GM23338 (cell line): ENCODE data around the gene NT5C3B. TPM values are rescaled to one million over a fixed set of nuclear protein-coding genes. Genes with fewer than 3 reads are reported as not detected.
A peak's percentile ranks its signal among the peaks of the same experiment; 100 is the strongest.

Experiments
- ATAC-seq: fragments of 200-7000 bp; cut with Tn5 transposase; 3 replicates; pipeline ENCODE4 v1.9.1; 2020
- DNase-seq: peaks from one replicate; pipeline ENCODE4 v3.0.0-alpha.2; 2015; ENCODE audit warnings: low spot score
- H2AFZ ChIP-seq: fragments of 200-600 bp; sonication (generic); 2 replicates; pipeline ENCODE4 v1.8.0; 2016; ENCODE audit warnings: antibody characterized with exemption, mild to moderate bottlenecking, moderate library complexity
- H3F3A ChIP-seq: fragments of 200-600 bp; sonication (generic); replicated peaks from 2 replicates; pipeline ENCODE4 v1.8.0; 2017; ENCODE audit warnings: antibody characterized with exemption, mixed run types, low read depth
- H3K27ac ChIP-seq: fragments of 200-600 bp; sonication (generic); 2 replicates; pipeline ENCODE4 v1.6.1; 2016; ENCODE audit warnings: low read depth
- H3K27me3 ChIP-seq: fragments of 200-600 bp; sonication (generic); 2 replicates; pipeline ENCODE4 v1.8.0; 2016; ENCODE audit warnings: mild to moderate bottlenecking, mixed run types, moderate library complexity; ENCODE audit not compliant: insufficient read depth
- H3K36me3 ChIP-seq: fragments of 200-600 bp; sonication (generic); 2 replicates; pipeline ENCODE4 v1.8.0; 2016; ENCODE audit warnings: mild to moderate bottlenecking; ENCODE audit not compliant: insufficient read depth
- H3K4me1 ChIP-seq: fragments of 200-600 bp; sonication (generic); 2 replicates; pipeline ENCODE4 v1.8.0; 2016; ENCODE audit warnings: mild to moderate bottlenecking, moderate library complexity; ENCODE audit not compliant: insufficient read depth
- H3K4me2 ChIP-seq: fragments of 200-600 bp; sonication (generic); 2 replicates; pipeline ENCODE4 v1.7.1; 2017; ENCODE audit warnings: mixed run types
- H3K4me3 ChIP-seq: fragments of 200-600 bp; sonication (generic); 2 replicates; pipeline ENCODE4 v1.6.1; 2016; ENCODE audit warnings: mixed run types
- H3K79me2 ChIP-seq: fragments of 200-600 bp; sonication (generic); replicated peaks from 2 replicates; pipeline ENCODE4 v1.8.0; 2017; ENCODE audit warnings: mild to moderate bottlenecking; ENCODE audit not compliant: insufficient read depth
- H3K9me2 ChIP-seq: fragments of 200-600 bp; sonication (generic); 2 replicates; pipeline ENCODE4 v1.8.0; 2017; ENCODE audit not compliant: insufficient read depth
- H4K20me1 ChIP-seq: fragments of 200-600 bp; sonication (generic); replicated peaks from 2 replicates; pipeline ENCODE4 v1.8.0; 2017; ENCODE audit warnings: mild to moderate bottlenecking; ENCODE audit not compliant: insufficient read depth
- H3K27ac Mint-ChIP-seq: 2 replicates; pipeline ENCODE4 v1.8.0; 2020; ENCODE audit warnings: inconsistent platforms, mild to moderate bottlenecking, moderate library complexity, mixed read lengths
- H3K27me3 Mint-ChIP-seq: 3 replicates; pipeline ENCODE4 v1.8.0; 2022; ENCODE audit warnings: low read depth, mild to moderate bottlenecking, moderate library complexity, mixed read lengths, inconsistent platforms; ENCODE audit not compliant: insufficient read depth, poor library complexity
- H3K36me3 Mint-ChIP-seq: 3 replicates; pipeline ENCODE4 v1.8.0; 2021; ENCODE audit warnings: low read depth, mild to moderate bottlenecking, inconsistent platforms, moderate library complexity, mixed read lengths
- H3K4me1 Mint-ChIP-seq: 3 replicates; pipeline ENCODE4 v1.8.0; 2020; ENCODE audit warnings: mild to moderate bottlenecking, inconsistent platforms, mixed read lengths
- H3K4me3 Mint-ChIP-seq: 3 replicates; pipeline ENCODE4 v1.8.0; 2021; ENCODE audit warnings: moderate library complexity, mild to moderate bottlenecking, inconsistent platforms, mixed read lengths
- H3K9me3 Mint-ChIP-seq: 3 replicates; pipeline ENCODE4 v1.8.0; 2020; ENCODE audit warnings: moderate library complexity, mild to moderate bottlenecking, inconsistent platforms, mixed read lengths
- CREB1 ChIP-seq: fragments of 250-450 bp; sonication (Bioruptor Pico); IDR thresholded peaks from 2 replicates; pipeline ENCODE4 v1.5.0; 2020; ENCODE audit warnings: low read depth, mild to moderate bottlenecking, moderate library complexity
- EZH2phosphoT487 ChIP-seq: fragments of 200-600 bp; sonication (generic); IDR thresholded peaks from one replicate; pipeline ENCODE4 v1.8.1; 2018; ENCODE audit warnings: antibody characterized with exemption; ENCODE audit not compliant: unreplicated experiment
- JUNB ChIP-seq: IDR thresholded peaks from one replicate; pipeline ENCODE4 v1.6.1; 2016; ENCODE audit warnings: antibody characterized with exemption; ENCODE audit not compliant: unreplicated experiment
- NANOG ChIP-seq: IDR thresholded peaks from 2 replicates; pipeline ENCODE4 v1.6.1; 2016; ENCODE audit warnings: antibody characterized with exemption, borderline replicate concordance
- POLR2AphosphoS5 ChIP-seq: IDR thresholded peaks from 2 replicates; pipeline ENCODE4 v1.6.1; 2016; ENCODE audit warnings: antibody characterized with exemption, low read depth
- REST ChIP-seq: IDR thresholded peaks from one replicate; pipeline ENCODE4 v1.6.1; 2018; ENCODE audit warnings: antibody characterized with exemption; ENCODE audit not compliant: unreplicated experiment
- STAT1 ChIP-seq: IDR thresholded peaks from one replicate; pipeline ENCODE4 v1.6.1; 2016; ENCODE audit warnings: antibody characterized with exemption; ENCODE audit not compliant: unreplicated experiment
- polyA plus RNA-seq: library from polyadenylated mRNA; unstranded; fragments of >200 nt; fragmentation: Nextera tagmentation; extraction: Ambion mirVana; gene quantifications from 2 replicates; pipeline ENCODE4 v1.2.1, GENCODE V29; 2016
- total RNA-seq: library from RNA; depleted of rRNA; stranded (reverse); fragments of >200 nt; shearing (Covaris generic); gene quantifications from 2 replicates; pipeline ENCODE4 v1.2.3, GENCODE V29; 2014
- TF ChIP-seq, protein P1 (sequence below), 2 experiments: fragments of 200-600 bp in 1 of 2; sonication (generic) in 1 of 2; conservative IDR thresholded peaks; 2 replicates each; pipeline versions ENCODE4 v1.5.1 to v1.6.1; 2016 to 2017; ENCODE audit warnings: antibody characterized with exemption in 2 of 2, low read depth in 2 of 2, mild to moderate bottlenecking in 2 of 2, moderate library complexity in 1 of 2

NT5C3B gene
- total and polyA plus RNA-seq, 2 experiments from 2014 or later: 58.2 to 78.3 TPM

DNA sequence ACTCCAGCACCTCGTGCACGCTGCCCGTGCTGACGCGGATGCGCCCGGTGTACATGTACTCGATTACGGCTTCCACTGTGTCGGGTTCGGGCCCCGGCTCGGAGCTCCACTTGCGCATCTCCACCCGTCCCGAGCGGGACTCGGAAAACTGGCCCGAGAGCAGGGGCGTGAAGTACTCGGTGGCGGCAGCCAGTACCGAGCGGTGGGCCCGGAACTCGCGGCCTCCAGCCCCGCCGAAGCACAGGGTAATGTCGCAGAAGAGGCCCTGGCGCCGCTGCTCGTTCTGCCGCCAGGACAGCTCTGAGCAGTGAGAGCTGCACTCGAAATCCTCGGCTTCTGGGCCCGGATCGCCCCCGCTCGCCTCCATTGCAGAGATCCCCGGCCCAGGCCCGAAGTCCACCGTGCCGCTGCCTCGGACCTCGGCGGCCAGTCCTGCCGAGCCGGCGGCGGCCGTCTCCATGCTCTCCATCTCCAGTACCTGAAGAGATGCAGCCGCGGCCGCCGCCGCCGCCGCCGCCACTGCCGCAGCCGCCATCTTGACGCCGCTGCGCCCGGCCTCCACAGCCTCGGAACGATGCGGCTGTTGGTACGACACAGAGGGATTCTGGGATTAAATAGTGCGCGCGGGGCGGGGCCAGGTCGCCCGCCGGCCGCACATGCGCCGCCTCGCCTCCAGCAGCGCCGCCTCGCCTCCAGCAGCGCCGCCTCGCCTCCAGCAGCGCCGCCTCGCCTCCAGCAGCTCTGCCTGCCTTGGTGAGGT is 29.0 kb upstream of the NT5C3B start, which contains the start of gene KLHL11:
Gene KLHL11, minus strand, starts transcription at position 588 of the 760 bp plus-strand sequence. Its CDS starts 53 bp downstream, at position 535.
- DNase-seq (peak; percentile 96), ATAC-seq (peak; percentile 87)
- H2AFZ ChIP-seq: peak within 1 kb of the TSS; percentile 90; the same call in 1 of the 2 replicates
- H3K9me2 ChIP-seq: no peaks in the 10 kb centered on the region
- peaks cover 38% of the 10 kb centered on the region for H3K36me3 Mint-ChIP-seq
- no peaks in the 10 kb centered on the region for H3K27me3 ChIP-seq
- H3K4me3 ChIP-seq: peak within 1 kb of the TSS; percentile 98
- no peak within 1 kb of the TSS; the same call in 2 of the 3 replicates for H3K4me3 Mint-ChIP-seq
- H3K36me3 ChIP-seq: peaks cover 31% of the 10 kb centered on the region
- H3K27me3 Mint-ChIP-seq: no peaks in the 10 kb centered on the region
- H3K27ac ChIP-seq: peak within 1 kb of the TSS; percentile 90
- H3K4me2 ChIP-seq: peak within 1 kb of the TSS; percentile 85
- H3F3A ChIP-seq: peaks cover 39% of the 10 kb centered on the region
- no peaks in the 10 kb centered on the region for H3K9me3 Mint-ChIP-seq
- H3K27ac Mint-ChIP-seq: peak within 1 kb of the TSS; percentile 76
- H3K79me2 ChIP-seq: peaks cover 47% of the 10 kb centered on the region
- H3K4me1 ChIP-seq: peaks cover 42% of the 10 kb centered on the region
- peaks cover 17% of the 10 kb centered on the region for H3K4me1 Mint-ChIP-seq
- H4K20me1 ChIP-seq: peaks cover 38% of the 10 kb centered on the region
- TF ChIP-seq EZH2phosphoT487 (no peak), JUNB (no peak), REST (peak; percentile 20), STAT1 (no peak), POLR2AphosphoS5 (peak; percentile 86), NANOG (no peak), CREB1 (peak; percentile 44; the same call in 1 of the 2 replicates)
- TF ChIP-seq, protein P1, sequence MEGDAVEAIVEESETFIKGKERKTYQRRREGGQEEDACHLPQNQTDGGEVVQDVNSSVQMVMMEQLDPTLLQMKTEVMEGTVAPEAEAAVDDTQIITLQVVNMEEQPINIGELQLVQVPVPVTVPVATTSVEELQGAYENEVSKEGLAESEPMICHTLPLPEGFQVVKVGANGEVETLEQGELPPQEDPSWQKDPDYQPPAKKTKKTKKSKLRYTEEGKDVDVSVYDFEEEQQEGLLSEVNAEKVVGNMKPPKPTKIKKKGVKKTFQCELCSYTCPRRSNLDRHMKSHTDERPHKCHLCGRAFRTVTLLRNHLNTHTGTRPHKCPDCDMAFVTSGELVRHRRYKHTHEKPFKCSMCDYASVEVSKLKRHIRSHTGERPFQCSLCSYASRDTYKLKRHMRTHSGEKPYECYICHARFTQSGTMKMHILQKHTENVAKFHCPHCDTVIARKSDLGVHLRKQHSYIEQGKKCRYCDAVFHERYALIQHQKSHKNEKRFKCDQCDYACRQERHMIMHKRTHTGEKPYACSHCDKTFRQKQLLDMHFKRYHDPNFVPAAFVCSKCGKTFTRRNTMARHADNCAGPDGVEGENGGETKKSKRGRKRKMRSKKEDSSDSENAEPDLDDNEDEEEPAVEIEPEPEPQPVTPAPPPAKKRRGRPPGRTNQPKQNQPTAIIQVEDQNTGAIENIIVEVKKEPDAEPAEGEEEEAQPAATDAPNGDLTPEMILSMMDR (conservative IDR thresholded peaks at IDR 0.05; ENCODE audit: low read depth in 2 of 2): no peak

- H4K20me1 ChIP-seq: peaks cover 37% of the 10 kb centered on the region
- H3K4me1 ChIP-seq: peaks cover 47% of the 10 kb centered on the region
- Mint-ChIP-seq H3K27ac (no peak overlapping the region), H3K4me3 (no peak overlapping the region), H3K9me3 (no peaks in the 10 kb centered on the region), H3K36me3 (peaks cover 32% of the 10 kb centered on the region), H3K4me1 (peaks cover 22% of the 10 kb centered on the region), H3K27me3 (no peaks in the 10 kb centered on the region)
- peaks cover 27% of the 10 kb centered on the region for H3K36me3 ChIP-seq
- H3K4me3 ChIP-seq: peak overlapping the region; percentile 98
- DNase-seq: no peak
- peaks cover 37% of the 10 kb centered on the region for H3F3A ChIP-seq
- peak; percentile 5; the same call in 1 of the 3 replicates for ATAC-seq
- H3K9me2 ChIP-seq: no peaks in the 10 kb centered on the region
- peak overlapping the region; percentile 90; the same call in 1 of the 2 replicates for H2AFZ ChIP-seq
- no peak overlapping the region for H3K27ac ChIP-seq
- peaks cover 53% of the 10 kb centered on the region for H3K79me2 ChIP-seq
- peak overlapping the region; percentile 85 for H3K4me2 ChIP-seq
- H3K27me3 ChIP-seq: no peaks in the 10 kb centered on the region
- TF ChIP-seq REST: no peak
These were observed 28.4 kb upstream of the NT5C3B start for GRCh38 chr17:41864498-41864835.
